GM18519 (cell line): ENCODE measurements around the gene UGT2B17.

Source experiments
- ATAC-seq: cut with Tn5 transposase; IDR thresholded peaks from one replicate; pipeline ENCODE4 v1.9.1; 2021; ENCODE audit warnings: mild to moderate bottlenecking, moderate library complexity; ENCODE audit not compliant: unreplicated experiment, low FRiP score

The UGT2B17 gene

DNA sequence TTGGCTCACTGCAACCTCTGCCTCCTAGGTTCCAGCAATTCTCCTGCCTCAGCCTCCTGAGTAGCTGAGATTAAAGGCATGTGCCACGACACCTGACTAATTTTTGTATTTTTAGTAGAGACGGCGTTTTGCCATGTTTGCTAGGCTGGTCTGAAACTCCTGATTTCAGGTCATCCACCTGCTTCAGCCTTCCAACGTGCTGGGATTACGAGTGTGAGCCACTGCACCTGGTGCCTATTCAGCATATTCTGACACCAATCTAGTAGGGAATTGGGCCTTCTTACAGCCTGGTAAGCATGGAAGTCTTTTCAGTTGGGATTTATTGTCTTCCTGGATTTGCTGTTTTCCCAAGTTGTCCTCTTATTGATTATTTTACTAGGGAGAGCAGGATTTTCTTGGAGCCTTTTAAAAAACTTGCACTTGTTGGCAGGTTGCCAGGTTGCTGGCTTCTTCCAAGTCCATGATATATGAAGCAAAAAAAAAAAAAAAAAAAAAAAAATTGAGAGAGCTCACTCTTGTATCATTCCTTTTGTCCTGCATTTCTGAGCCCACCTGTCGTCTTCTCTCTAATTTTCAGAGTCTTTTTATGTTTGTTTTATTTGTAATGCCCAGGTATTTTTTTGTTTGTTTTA lies 85.2 kb downstream of the UGT2B17 start:
- ATAC-seq: no peak

DNA sequence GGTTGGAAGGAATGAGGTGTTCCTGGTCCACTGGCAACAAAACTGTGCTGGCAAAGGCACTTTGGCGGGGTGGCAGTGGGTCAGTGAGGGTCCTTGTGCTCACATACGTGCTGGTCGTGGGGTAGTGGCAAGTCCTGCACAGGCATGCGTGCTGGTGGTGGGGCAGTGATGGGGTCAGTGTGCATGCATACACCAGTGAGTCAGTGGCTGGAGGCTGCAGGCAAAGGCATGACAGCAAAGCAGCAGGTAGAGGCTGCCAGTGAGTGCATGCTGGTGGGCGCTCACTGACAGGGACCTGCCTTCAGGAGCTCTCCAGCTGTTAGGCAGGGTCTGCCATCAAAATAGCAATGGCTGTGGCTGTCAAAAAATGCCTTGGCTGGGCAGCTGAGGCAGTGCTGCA lies 86.8 kb downstream of the UGT2B17 start:
- ATAC-seq: no peak
